ENCODE measurements around the gene POFUT1. TPM values are rescaled to one million over a fixed set of nuclear protein-coding genes. Genes with fewer than 3 reads are reported as not detected.

Gene POFUT1
- total RNA-seq, 4 donors from 2014 or later, result 13.8 to 96.1 (median 49.6) TPM

- no peaks in the 10 kb centered on the region for H3K9me3 ChIP-seq
- TF ChIP-seq EP300 (IDR thresholded peaks at IDR 0.05; ENCODE audit: low read depth) (no peak), POLR2AphosphoS5 (IDR thresholded peaks at IDR 0.05) (no peak), CTCF (IDR thresholded peaks at IDR 0.05) (no peak), POLR2A (IDR thresholded peaks at IDR 0.05) (no peak)
- in situ Hi-C loops (cut with MboI; ENCODE audit: low pct_ligation_motif_present in 1 of 4, low pct_unique_long_range_greater_than_20kb in 1 of 4, low sequenced_read_pairs in 3 of 4), result no loop called here
- no peak overlapping the region for H3K27ac ChIP-seq
- no peak for DNase-seq
- no peaks in the 10 kb centered on the region for H3K27me3 ChIP-seq
- no peak overlapping the region for H3K4me3 ChIP-seq
- H3K36me3 ChIP-seq, result peaks cover 0 to 28% (median 8%) of the 10 kb centered on the region in 4 donors
- 87 to 90% methylated on average over 6 to 9 of the region's 9 CpGs for WGBS, 2 donors (ENCODE audit: low coverage in 1 of 2)
- H3K4me1 ChIP-seq, result peaks cover 13 to 43% (median 23%) of the 10 kb centered on the region in 4 donors
- intact Hi-C loops (cut with DNase I; ENCODE audit: low total_unique reads), result no loop called here
These were observed 25.6 kb downstream of the POFUT1 start for GRCh38 chr20:32233286-32233685.

GRCh38 chr20:32234135-32234808 is 26.6 kb downstream of the POFUT1 start:
- H3K27ac ChIP-seq, result no peak overlapping the region
- intact Hi-C loops (cut with DNase I; ENCODE audit: low total_unique reads), result no loop called here
- in situ Hi-C loops (cut with MboI; ENCODE audit: low pct_ligation_motif_present in 1 of 4, low pct_unique_long_range_greater_than_20kb in 1 of 4, low sequenced_read_pairs in 3 of 4), result no loop called here
- H3K36me3 ChIP-seq, result peaks cover 0 to 28% (median 8%) of the 10 kb centered on the region in 4 donors
- peaks cover 7 to 33% (median 18%) of the 10 kb centered on the region in 4 donors for H3K4me1 ChIP-seq
- TF ChIP-seq EP300 (IDR thresholded peaks at IDR 0.05; ENCODE audit: low read depth), result no peak
- no peak for TF ChIP-seq POLR2A (IDR thresholded peaks at IDR 0.05)
- TF ChIP-seq POLR2AphosphoS5 (IDR thresholded peaks at IDR 0.05), result no peak
- TF ChIP-seq CTCF (IDR thresholded peaks at IDR 0.05), result no peak
- no peak overlapping the region for H3K4me3 ChIP-seq
- WGBS, 2 donors (ENCODE audit: low coverage in 1 of 2), result 95 to 100% methylated on average over 1 to 13 of the region's 13 CpGs
- DNase-seq, result no peak
- no peaks in the 10 kb centered on the region for H3K27me3 ChIP-seq
- no peaks in the 10 kb centered on the region for H3K9me3 ChIP-seq

GRCh38 chr20:32235331-32236047 is 27.8 kb downstream of the POFUT1 start:
- peak overlapping the region; percentile 59 to 77 (median 70) for H3K27ac ChIP-seq
- intact Hi-C loops (cut with DNase I; ENCODE audit: low total_unique reads), result no loop called here
- no peak overlapping the region for H3K4me3 ChIP-seq
- H3K9me3 ChIP-seq, result no peaks in the 10 kb centered on the region
- TF ChIP-seq POLR2AphosphoS5 (IDR thresholded peaks at IDR 0.05) (peak in 1 of 3 donors; percentile 30), POLR2A (IDR thresholded peaks at IDR 0.05) (no peak), CTCF (IDR thresholded peaks at IDR 0.05) (no peak), EP300 (IDR thresholded peaks at IDR 0.05; ENCODE audit: low read depth) (no peak)
- H3K36me3 ChIP-seq, result peaks cover 0 to 28% (median 7%) of the 10 kb centered on the region in 4 donors
- in situ Hi-C loops (cut with MboI; ENCODE audit: low pct_ligation_motif_present in 1 of 4, low pct_unique_long_range_greater_than_20kb in 1 of 4, low sequenced_read_pairs in 3 of 4), result no loop called here
- 76 to 82% methylated on average over 5 to 6 of the region's 6 CpGs for WGBS, 2 donors (ENCODE audit: low coverage in 1 of 2)
- peak; percentile 57 for DNase-seq
- peaks cover 7 to 33% (median 15%) of the 10 kb centered on the region in 4 donors for H3K4me1 ChIP-seq
- no peaks in the 10 kb centered on the region for H3K27me3 ChIP-seq

GRCh38 chr20:32236048-32236533 is 28.4 kb downstream of the POFUT1 start:
- H3K36me3 ChIP-seq, result peaks cover 0 to 22% (median 4%) of the 10 kb centered on the region in 4 donors
- H3K27ac ChIP-seq, result peak overlapping the region; percentile 59 to 77 (median 70)
- H3K4me3 ChIP-seq, result no peak overlapping the region
- DNase-seq, result no peak
- intact Hi-C loops (cut with DNase I; ENCODE audit: low total_unique reads) (no loop called here), in situ Hi-C loops (cut with MboI; ENCODE audit: low pct_ligation_motif_present in 1 of 4, low pct_unique_long_range_greater_than_20kb in 1 of 4, low sequenced_read_pairs in 3 of 4) (no loop called here)
- H3K27me3 ChIP-seq, result no peaks in the 10 kb centered on the region
- peaks cover 7 to 33% (median 15%) of the 10 kb centered on the region in 4 donors for H3K4me1 ChIP-seq
- 79 to 100% methylated on average over 1 to 3 of the region's 3 CpGs for WGBS, 2 donors (ENCODE audit: low coverage in 1 of 2)
- TF ChIP-seq EP300 (IDR thresholded peaks at IDR 0.05; ENCODE audit: low read depth), result no peak
- TF ChIP-seq POLR2AphosphoS5 (IDR thresholded peaks at IDR 0.05), result no peak
- TF ChIP-seq POLR2A (IDR thresholded peaks at IDR 0.05), result no peak
- no peak for TF ChIP-seq CTCF (IDR thresholded peaks at IDR 0.05)
- no peaks in the 10 kb centered on the region for H3K9me3 ChIP-seq

Measured in transverse colon (tissue), 4 donors.